NCI-H2029 (cell line): ENCODE measurements around the gene STARD13.
"Not testable (repeated sequence)": the region's sequence is repeated elsewhere in the genome, so short reads cannot be mapped to it uniquely, and the experiment has no call there.

ENCODE experiments used
- DNase-seq: peaks from one replicate; lab custom pipeline; 2025; lab: John Stamatoyannopoulos, UW

STARD13 gene

GRCh38 chr13:33251131-33251661 lies 34.4 kb downstream of the STARD13 start:
- peak; percentile 3 for DNase-seq

GRCh38 chr13:33250609-33251008 lies 34.9 kb downstream of the STARD13 start:
- DNase-seq, result no peak

GRCh38 chr13:33249894-33250293 lies 35.7 kb downstream of the STARD13 start:
- no peak for DNase-seq

GRCh38 chr13:33249066-33249465 lies 36.5 kb downstream of the STARD13 start:
- no peak for DNase-seq

GRCh38 chr13:33245505-33246158 lies 39.9 kb downstream of the STARD13 start:
- DNase-seq, result no peak

GRCh38 chr13:33244907-33245287 lies 40.7 kb downstream of the STARD13 start:
- no peak for DNase-seq

GRCh38 chr13:33244210-33244906 lies 41.2 kb downstream of the STARD13 start:
- no peak for DNase-seq

- DNase-seq, result no peak
These were observed 42.5 kb downstream of the STARD13 start for GRCh38 chr13:33242984-33243617.

- not testable (repeated sequence) for DNase-seq
These were observed 43.2 kb downstream of the STARD13 start for GRCh38 chr13:33242372-33242771.

GRCh38 chr13:33236021-33236420 lies 49.5 kb downstream of the STARD13 start:
- no peak for DNase-seq

- DNase-seq, result no peak
These were observed 50.0 kb downstream of the STARD13 start for GRCh38 chr13:33235564-33235963.

GRCh38 chr13:33235078-33235477 lies 50.5 kb downstream of the STARD13 start:
- no peak for DNase-seq

- no peak for DNase-seq
These were observed 52.0 kb downstream of the STARD13 start for GRCh38 chr13:33233547-33233946.

- no peak for DNase-seq
These were observed 52.7 kb downstream of the STARD13 start for GRCh38 chr13:33232883-33233282.

- DNase-seq, result no peak
These were observed 54.2 kb downstream of the STARD13 start for GRCh38 chr13:33231339-33231738.

GRCh38 chr13:33230178-33230881 lies 55.2 kb downstream of the STARD13 start:
- DNase-seq, result no peak

- no peak for DNase-seq
These were observed 55.9 kb downstream of the STARD13 start for GRCh38 chr13:33229446-33230177.

- peak; percentile 10 for DNase-seq
These were observed 56.7 kb downstream of the STARD13 start for GRCh38 chr13:33228648-33229445.

- no peak for DNase-seq
These were observed 57.5 kb downstream of the STARD13 start for GRCh38 chr13:33227927-33228647.

GRCh38 chr13:33224686-33225085 lies 60.9 kb downstream of the STARD13 start:
- no peak for DNase-seq
